ENCODE measurements around the gene GNL1.
"Not testable (repeated sequence)": the region's sequence is repeated elsewhere in the genome, so short reads cannot be mapped to it uniquely, and the experiment has no call there.

Gene GNL1

GRCh38 chr6:30495993-30496392 is 60.3 kb downstream of the GNL1 start:
- Histone ChIP-seq H3K4me3 (ENCODE audit: insufficient read depth, low read length, poor library complexity, severe bottlenecking) (no peak overlapping the region), H3K4me2 (ENCODE audit: low read depth, low read length, poor library complexity, severe bottlenecking) (no peak overlapping the region), H3K36me3 (ENCODE audit: low read length) (peaks cover 7% of the 10 kb centered on the region; the same call in 1 of the 2 replicates), H3K27ac (ENCODE audit: low read depth, low read length) (no peak overlapping the region), H3K27me3 (ENCODE audit: low read length) (no peaks in the 10 kb centered on the region), H2AFZ (ENCODE audit: low read depth, low read length, severe bottlenecking) (no peak overlapping the region), H3K9me3 (ENCODE audit: insufficient read depth, low read length) (no peaks in the 10 kb centered on the region), H3K79me2 (ENCODE audit: insufficient read depth, low read length) (peaks cover 1% of the 10 kb centered on the region; the same call in 1 of the 2 replicates), H3K9ac (ENCODE audit: low read length) (no peak overlapping the region), H3F3A (ENCODE audit: insufficient read depth) (peaks cover 24% of the 10 kb centered on the region), H3K9me2 (replicated peaks; ENCODE audit: insufficient read depth, low read length) (no peaks in the 10 kb centered on the region), H4K20me1 (ENCODE audit: low read depth, low read length) (no peaks in the 10 kb centered on the region; the same call in 1 of the 2 replicates)
- TF ChIP-seq EZH2phosphoT487 (conservative IDR thresholded peaks at IDR 0.05; ENCODE audit: low read length) (no peak), CTCF (IDR thresholded peaks at IDR 0.05; ENCODE audit: insufficient read depth, low read length, poor library complexity, severe bottlenecking) (no peak)

GRCh38 chr6:30495060-30495459 is 61.2 kb downstream of the GNL1 start:
- H3K4me3 ChIP-seq (ENCODE audit: insufficient read depth, low read length, poor library complexity, severe bottlenecking); H3K9ac ChIP-seq (ENCODE audit: low read length); H3K27me3 ChIP-seq (ENCODE audit: low read length); H3K9me2 ChIP-seq (replicated peaks; ENCODE audit: insufficient read depth, low read length); H2AFZ ChIP-seq (ENCODE audit: low read depth, low read length, severe bottlenecking); H3K27ac ChIP-seq (ENCODE audit: low read depth, low read length); H3K9me3 ChIP-seq (ENCODE audit: insufficient read depth, low read length); H3K4me2 ChIP-seq (ENCODE audit: low read depth, low read length, poor library complexity, severe bottlenecking); H4K20me1 ChIP-seq (ENCODE audit: low read depth, low read length): not testable (repeated sequence)
- H3F3A ChIP-seq (ENCODE audit: insufficient read depth): peaks cover 24% of the 10 kb centered on the region
- H3K36me3 ChIP-seq (ENCODE audit: low read length): peaks cover 13% of the 10 kb centered on the region
- peaks cover 11% of the 10 kb centered on the region for H3K79me2 ChIP-seq (ENCODE audit: insufficient read depth, low read length)

GRCh38 chr6:30494291-30494861 is 61.9 kb downstream of the GNL1 start:
- no peaks in the 10 kb centered on the region for H3K9me2 ChIP-seq (replicated peaks; ENCODE audit: insufficient read depth, low read length)
- no peak overlapping the region for H3K4me3 ChIP-seq (ENCODE audit: insufficient read depth, low read length, poor library complexity, severe bottlenecking)
- no peaks in the 10 kb centered on the region for H3K9me3 ChIP-seq (ENCODE audit: insufficient read depth, low read length)
- H3K79me2 ChIP-seq (ENCODE audit: insufficient read depth, low read length): peaks cover 16% of the 10 kb centered on the region
- H3K36me3 ChIP-seq (ENCODE audit: low read length): peaks cover 13% of the 10 kb centered on the region
- TF ChIP-seq EZH2phosphoT487 (conservative IDR thresholded peaks at IDR 0.05; ENCODE audit: low read length) (no peak), CTCF (IDR thresholded peaks at IDR 0.05; ENCODE audit: insufficient read depth, low read length, poor library complexity, severe bottlenecking) (no peak)
- no peak overlapping the region for H2AFZ ChIP-seq (ENCODE audit: low read depth, low read length, severe bottlenecking)
- H3K27me3 ChIP-seq (ENCODE audit: low read length): no peaks in the 10 kb centered on the region
- no peak overlapping the region for H3K4me2 ChIP-seq (ENCODE audit: low read depth, low read length, poor library complexity, severe bottlenecking)
- peaks cover 7% of the 10 kb centered on the region; the same call in 1 of the 2 replicates for H4K20me1 ChIP-seq (ENCODE audit: low read depth, low read length)
- H3K9ac ChIP-seq (ENCODE audit: low read length): no peak overlapping the region
- no peak overlapping the region for H3K27ac ChIP-seq (ENCODE audit: low read depth, low read length)
- H3F3A ChIP-seq (ENCODE audit: insufficient read depth): peaks cover 24% of the 10 kb centered on the region

- no peak overlapping the region for H2AFZ ChIP-seq (ENCODE audit: low read depth, low read length, severe bottlenecking)
- peaks cover 7% of the 10 kb centered on the region; the same call in 1 of the 2 replicates for H4K20me1 ChIP-seq (ENCODE audit: low read depth, low read length)
- TF ChIP-seq EZH2phosphoT487 (conservative IDR thresholded peaks at IDR 0.05; ENCODE audit: low read length) (no peak), CTCF (IDR thresholded peaks at IDR 0.05; ENCODE audit: insufficient read depth, low read length, poor library complexity, severe bottlenecking) (peak; percentile 57)
- peaks cover 17% of the 10 kb centered on the region for H3K79me2 ChIP-seq (ENCODE audit: insufficient read depth, low read length)
- H3F3A ChIP-seq (ENCODE audit: insufficient read depth): peaks cover 24% of the 10 kb centered on the region
- no peaks in the 10 kb centered on the region for H3K27me3 ChIP-seq (ENCODE audit: low read length)
- no peak overlapping the region for H3K4me3 ChIP-seq (ENCODE audit: insufficient read depth, low read length, poor library complexity, severe bottlenecking)
- H3K9me3 ChIP-seq (ENCODE audit: insufficient read depth, low read length): no peaks in the 10 kb centered on the region
- no peak overlapping the region for H3K4me2 ChIP-seq (ENCODE audit: low read depth, low read length, poor library complexity, severe bottlenecking)
- peaks cover 13% of the 10 kb centered on the region for H3K36me3 ChIP-seq (ENCODE audit: low read length)
- no peaks in the 10 kb centered on the region for H3K9me2 ChIP-seq (replicated peaks; ENCODE audit: insufficient read depth, low read length)
- no peak overlapping the region for H3K9ac ChIP-seq (ENCODE audit: low read length)
- H3K27ac ChIP-seq (ENCODE audit: low read depth, low read length): no peak overlapping the region
Observed at GRCh38 chr6:30493643-30494250, 62.5 kb downstream of the GNL1 start.

Data from SU-DHL-6 (cell line).